PC-9 (cell line): ENCODE data around the gene ANKLE2. TPM values are rescaled to one million over a fixed set of nuclear protein-coding genes. Genes with fewer than 3 reads are reported as not detected.
"Not testable (repeated sequence)": the region's sequence is repeated elsewhere in the genome, so short reads cannot be mapped to it uniquely, and the experiment has no call there.

Source experiments
- BruUV-seq: library from RNA; stranded (reverse); fragments of 400-500 nt; replicated peaks from 2 replicates; lab custom pipeline; 2021; lab: Mats Ljungman, UMichigan
- CTCF ChIA-PET: fragments of 300-600 bp; sonication (Branson Sonifier 250); formaldehyde crosslinking; loops from one replicate; lab custom pipeline; 2022; ENCODE audit warnings: antibody characterized with exemption; lab: Charles Lee
- POLR2A ChIA-PET: fragments of 300-600 bp; sonication (Branson Sonifier 250); formaldehyde crosslinking; loops from one replicate; lab custom pipeline; 2022; ENCODE audit warnings: antibody characterized with exemption; ENCODE audit not compliant: unreplicated experiment; lab: Charles Lee
- DNase-seq, 2 experiments: peaks; one replicate each; pipeline versions ENCODE4 v3.0.0 to v3.0.0-alpha.2; 2015 to 2022; ENCODE audit warnings: mixed read lengths in 1 of 2
- H2AFZ ChIP-seq: fragments of 200-600 bp; sonication (generic); 2 replicates; pipeline ENCODE4 v1.8.1; 2017; ENCODE audit warnings: antibody characterized with exemption
- H3F3A ChIP-seq: fragments of 200-600 bp; sonication (generic); 2 replicates; pipeline ENCODE4 v1.8.1; 2017; ENCODE audit warnings: antibody characterized with exemption, mild to moderate bottlenecking, low read depth; ENCODE audit not compliant: insufficient read depth
- H3K27ac ChIP-seq: fragments of 200-600 bp; sonication (generic); 2 replicates; pipeline ENCODE4 v1.6.1; 2016; ENCODE audit warnings: mixed run types
- H3K27me3 ChIP-seq: fragments of 200-600 bp; sonication (generic); 2 replicates; pipeline ENCODE4 v1.6.1; 2016; ENCODE audit warnings: low read depth, mixed run types; ENCODE audit not compliant: insufficient read depth
- H3K36me3 ChIP-seq: fragments of 200-600 bp; sonication (generic); 2 replicates; pipeline ENCODE4 v1.6.1; 2016; ENCODE audit warnings: low read depth, mixed run types
- H3K4me1 ChIP-seq: fragments of 200-600 bp; sonication (generic); replicated peaks from 2 replicates; pipeline ENCODE4 v1.6.1; 2016; ENCODE audit warnings: mixed run types; ENCODE audit not compliant: insufficient read depth
- H3K4me2 ChIP-seq: fragments of 200-600 bp; sonication (generic); 2 replicates; pipeline ENCODE4 v1.6.1; 2017; ENCODE audit warnings: mixed run types
- H3K4me3 ChIP-seq: fragments of 200-600 bp; sonication (generic); 2 replicates; pipeline ENCODE4 v1.6.1; 2016; ENCODE audit warnings: mixed run types
- H3K79me2 ChIP-seq: fragments of 200-600 bp; sonication (generic); 2 replicates; pipeline ENCODE4 v1.6.1; 2017; ENCODE audit warnings: low read depth, mixed run types
- H3K9me2 ChIP-seq: fragments of 200-600 bp; sonication (generic); 2 replicates; pipeline ENCODE4 v1.8.1; 2017; ENCODE audit warnings: mild to moderate bottlenecking; ENCODE audit not compliant: insufficient read depth
- H3K9me3 ChIP-seq: fragments of 200-600 bp; sonication (generic); 2 replicates; pipeline ENCODE4 v1.8.1; 2016; ENCODE audit warnings: low read depth; ENCODE audit not compliant: insufficient read depth
- H4K20me1 ChIP-seq: fragments of 200-600 bp; sonication (generic); 2 replicates; pipeline ENCODE4 v1.8.1; 2017; ENCODE audit not compliant: insufficient read depth
- EZH2 ChIP-seq: fragments of 200-600 bp; sonication (generic); IDR thresholded peaks from 2 replicates; pipeline ENCODE4 v1.8.0; 2017; ENCODE audit warnings: antibody characterized with exemption, low read depth
- intact Hi-C: fragments of 100-400 bp; cut with micrococcal nuclease; formaldehyde crosslinking; loops from one replicate; pipeline ENCODE4 v1.10.0; 2022; ENCODE audit not compliant: unreplicated experiment
- total RNA-seq: library from RNA; stranded (reverse); gene quantifications from 2 replicates; pipeline ENCODE4 v1.2.3, GENCODE V29; 2021
- TF ChIP-seq, protein P1 (sequence below): fragments of 200-600 bp; sonication (generic); conservative IDR thresholded peaks from 2 replicates; pipeline ENCODE4 v1.6.1; 2017; ENCODE audit warnings: mixed run types, antibody characterized with exemption, mild to moderate bottlenecking, moderate library complexity

Gene ANKLE2
- total RNA-seq, 1 experiment from 2014 or later, result 102 TPM

DNA sequence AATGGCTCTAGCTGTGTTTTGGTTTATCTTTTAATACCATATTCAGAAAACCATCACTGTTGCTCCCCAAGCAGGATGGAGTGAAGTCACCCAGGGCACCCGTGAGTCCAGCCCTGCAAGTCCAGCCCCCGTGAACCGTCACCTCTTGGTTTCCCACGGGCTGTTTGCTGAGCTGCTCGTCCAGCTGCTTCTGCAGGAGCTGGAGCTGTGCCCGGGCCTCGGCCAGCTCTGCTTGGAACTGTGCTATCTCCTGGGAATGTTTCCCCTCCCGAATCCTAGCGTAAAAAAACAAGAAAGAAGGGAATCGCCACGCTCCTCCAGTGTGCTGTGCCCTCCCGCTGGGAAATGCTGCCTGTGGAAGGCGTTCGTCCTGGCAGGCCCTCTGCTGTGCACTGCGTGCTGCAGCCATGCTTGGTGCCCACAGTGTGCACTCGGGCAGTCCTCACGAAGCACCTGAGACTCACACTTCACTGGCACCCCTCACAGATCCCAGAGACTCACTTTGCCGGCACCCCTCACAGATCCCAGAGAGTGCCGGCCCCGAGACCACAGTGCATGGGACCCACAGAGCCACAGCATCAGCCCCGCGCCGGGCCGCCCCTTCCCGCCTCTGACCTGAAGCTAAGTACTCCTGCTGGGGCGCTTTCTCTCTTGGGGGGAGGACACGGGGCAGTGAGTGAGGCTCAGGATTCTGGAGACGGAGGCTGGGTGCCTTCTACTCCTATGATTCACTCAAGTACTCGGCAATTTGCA lies 15.4 kb upstream of the ANKLE2 start:
- H3K9me3 ChIP-seq, result no peaks in the 10 kb centered on the region
- peaks cover 10% of the 10 kb centered on the region; the same call in 1 of the 2 replicates for H4K20me1 ChIP-seq
- ChIA-PET POLR2A (no interaction called here), CTCF (no interaction called here)
- no peaks in the 10 kb centered on the region for H3K79me2 ChIP-seq
- DNase-seq, result no peak
- no peaks in the 10 kb centered on the region; the same call in 1 of the 2 replicates for H3K27me3 ChIP-seq
- intact Hi-C loops, result no loop called here
- TF ChIP-seq EZH2, result no peak
- TF ChIP-seq, protein P1, sequence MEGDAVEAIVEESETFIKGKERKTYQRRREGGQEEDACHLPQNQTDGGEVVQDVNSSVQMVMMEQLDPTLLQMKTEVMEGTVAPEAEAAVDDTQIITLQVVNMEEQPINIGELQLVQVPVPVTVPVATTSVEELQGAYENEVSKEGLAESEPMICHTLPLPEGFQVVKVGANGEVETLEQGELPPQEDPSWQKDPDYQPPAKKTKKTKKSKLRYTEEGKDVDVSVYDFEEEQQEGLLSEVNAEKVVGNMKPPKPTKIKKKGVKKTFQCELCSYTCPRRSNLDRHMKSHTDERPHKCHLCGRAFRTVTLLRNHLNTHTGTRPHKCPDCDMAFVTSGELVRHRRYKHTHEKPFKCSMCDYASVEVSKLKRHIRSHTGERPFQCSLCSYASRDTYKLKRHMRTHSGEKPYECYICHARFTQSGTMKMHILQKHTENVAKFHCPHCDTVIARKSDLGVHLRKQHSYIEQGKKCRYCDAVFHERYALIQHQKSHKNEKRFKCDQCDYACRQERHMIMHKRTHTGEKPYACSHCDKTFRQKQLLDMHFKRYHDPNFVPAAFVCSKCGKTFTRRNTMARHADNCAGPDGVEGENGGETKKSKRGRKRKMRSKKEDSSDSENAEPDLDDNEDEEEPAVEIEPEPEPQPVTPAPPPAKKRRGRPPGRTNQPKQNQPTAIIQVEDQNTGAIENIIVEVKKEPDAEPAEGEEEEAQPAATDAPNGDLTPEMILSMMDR, result no peak
- no peak overlapping the region for H3K27ac ChIP-seq
- no peaks in the 10 kb centered on the region; the same call in 1 of the 2 replicates for H3F3A ChIP-seq
- BruUV-seq, result no TSS peak
- H3K36me3 ChIP-seq, result 0 out of 2 replicates have a peak, but pooled peaks cover 10% of the 10 kb centered on the region
- no peak overlapping the region for H2AFZ ChIP-seq
- no peak overlapping the region for H3K4me3 ChIP-seq
- no peaks in the 10 kb centered on the region for H3K9me2 ChIP-seq
- no peak overlapping the region for H3K4me2 ChIP-seq
- H3K4me1 ChIP-seq, result no peaks in the 10 kb centered on the region

DNA sequence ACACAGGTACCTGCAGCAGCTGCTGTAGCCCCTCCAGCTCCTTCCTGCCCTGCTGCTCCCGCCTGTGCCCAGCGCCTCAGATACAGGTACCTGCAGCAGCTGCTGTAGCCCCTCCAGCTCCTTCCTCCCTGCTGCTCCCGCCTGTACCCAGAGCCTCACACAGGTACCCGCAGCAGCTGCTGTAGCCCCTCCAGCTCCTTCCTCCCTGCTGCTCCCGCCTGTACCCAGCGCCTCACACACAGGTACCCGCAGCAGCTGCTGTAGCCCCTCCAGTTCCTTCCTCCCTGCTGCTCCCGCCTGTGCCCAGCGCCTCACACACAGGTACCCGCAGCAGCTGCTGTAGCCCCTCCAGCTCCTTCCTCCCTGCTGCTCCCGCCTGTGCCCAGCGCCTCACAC lies 14.6 kb upstream of the ANKLE2 start:
- DNase-seq, H3K4me3 ChIP-seq, H3K27me3 ChIP-seq, H3K9me3 ChIP-seq, H3F3A ChIP-seq, H3K4me1 ChIP-seq, BruUV-seq, POLR2A ChIA-PET, H3K27ac ChIP-seq, intact Hi-C loops, H3K79me2 ChIP-seq, H3K4me2 ChIP-seq, CTCF ChIA-PET, H3K9me2 ChIP-seq, H2AFZ ChIP-seq: not testable (repeated sequence)
- H4K20me1 ChIP-seq, result peaks cover 13% of the 10 kb centered on the region
- H3K36me3 ChIP-seq, result 0 out of 2 replicates have a peak, but pooled peaks cover 10% of the 10 kb centered on the region

DNA sequence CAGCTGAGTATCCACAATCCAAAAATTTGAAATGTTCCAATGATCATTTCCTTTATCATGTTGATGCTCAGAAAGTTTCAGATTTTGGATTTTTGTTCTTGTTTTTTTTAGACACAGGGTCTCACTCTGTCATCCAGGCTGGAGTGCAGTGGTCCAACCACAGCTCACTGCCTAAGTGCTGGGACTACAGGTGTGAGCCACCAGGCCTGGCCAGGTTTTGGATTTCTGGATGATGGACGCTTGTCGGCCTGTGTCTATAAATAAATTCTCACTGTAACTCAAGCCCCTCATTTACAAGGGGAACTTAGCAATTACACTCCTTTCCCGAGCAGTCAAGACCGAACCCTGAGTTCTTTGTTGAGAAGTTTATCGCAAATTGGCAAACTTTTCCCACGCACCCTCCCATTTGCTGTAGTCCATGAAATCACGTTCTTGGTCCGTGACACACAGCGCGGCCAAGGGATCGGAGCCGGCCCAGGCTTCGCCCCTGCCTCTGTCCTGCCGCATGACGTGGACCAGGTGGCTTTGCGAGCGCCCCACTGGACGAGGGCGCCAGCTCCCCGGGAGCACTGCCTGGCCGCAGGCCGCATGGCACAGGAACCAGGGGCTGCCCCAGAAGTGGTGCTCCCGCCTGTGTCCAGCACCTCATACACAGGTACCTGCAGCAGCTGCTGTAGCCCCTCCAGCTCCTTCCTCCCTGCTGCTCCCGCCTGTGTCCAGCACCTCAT lies 14.0 kb upstream of the ANKLE2 start:
- H2AFZ ChIP-seq, result no peak overlapping the region
- no peak overlapping the region for H3K4me3 ChIP-seq
- TF ChIP-seq, protein P1, result no peak
- TF ChIP-seq EZH2, result no peak
- H3K36me3 ChIP-seq, result 0 out of 2 replicates have a peak, but pooled peaks cover 9% of the 10 kb centered on the region
- peaks cover 1% of the 10 kb centered on the region; the same call in 1 of the 2 replicates for H3F3A ChIP-seq
- H3K9me3 ChIP-seq, result no peaks in the 10 kb centered on the region
- no peaks in the 10 kb centered on the region; the same call in 1 of the 2 replicates for H3K27me3 ChIP-seq
- DNase-seq, result no peak
- no peaks in the 10 kb centered on the region for H3K79me2 ChIP-seq
- no peak overlapping the region for H3K4me2 ChIP-seq
- intact Hi-C loops, result no loop called here
- H3K9me2 ChIP-seq, result no peaks in the 10 kb centered on the region
- ChIA-PET POLR2A (no interaction called here), CTCF (no interaction called here)
- H3K27ac ChIP-seq, result no peak overlapping the region
- peaks cover 13% of the 10 kb centered on the region for H4K20me1 ChIP-seq
- BruUV-seq, result no TSS peak
- no peaks in the 10 kb centered on the region for H3K4me1 ChIP-seq
